NCI-H2029 (cell line): ENCODE data around the gene FOXF1.

Experiments
- DNase-seq: peaks from one replicate; lab custom pipeline; 2025; lab: John Stamatoyannopoulos, UW

FOXF1 gene

GRCh38 chr16:86510465-86511261 lies at the start of gene FOXF1:
Gene FOXF1, plus strand, starts transcription at chr16:86510527. Its CDS starts 43 bp downstream, at chr16:86510570.
- no peak for DNase-seq

GRCh38 chr16:86461037-86461436 lies 49.3 kb upstream of the FOXF1 start:
- no peak for DNase-seq

- DNase-seq, result no peak
Measured at GRCh38 chr16:86462334-86463084, 47.8 kb upstream of the FOXF1 start.

GRCh38 chr16:86464044-86464443 lies 46.3 kb upstream of the FOXF1 start:
- DNase-seq, result no peak

- no peak for DNase-seq
Measured at GRCh38 chr16:86465434-86465833, 44.9 kb upstream of the FOXF1 start.

GRCh38 chr16:86466696-86467406 lies 43.5 kb upstream of the FOXF1 start:
- DNase-seq, result no peak

GRCh38 chr16:86467490-86467889 lies 42.8 kb upstream of the FOXF1 start:
- DNase-seq, result no peak

GRCh38 chr16:86470964-86471363 lies 39.4 kb upstream of the FOXF1 start:
- DNase-seq, result no peak

- no peak for DNase-seq
Measured at GRCh38 chr16:86471896-86472295, 38.4 kb upstream of the FOXF1 start.

GRCh38 chr16:86472366-86472765 lies 38.0 kb upstream of the FOXF1 start:
- no peak for DNase-seq

GRCh38 chr16:86476956-86477534 lies 33.3 kb upstream of the FOXF1 start:
- no peak for DNase-seq

GRCh38 chr16:86477642-86478041 lies 32.7 kb upstream of the FOXF1 start:
- no peak for DNase-seq

GRCh38 chr16:86478779-86479178 lies 31.5 kb upstream of the FOXF1 start:
- DNase-seq, result no peak

- DNase-seq, result no peak
Measured at GRCh38 chr16:86479419-86479818, 30.9 kb upstream of the FOXF1 start.

GRCh38 chr16:86480444-86480843 lies 29.9 kb upstream of the FOXF1 start:
- no peak for DNase-seq

- no peak for DNase-seq
Measured at GRCh38 chr16:86481607-86482006, 28.7 kb upstream of the FOXF1 start.

GRCh38 chr16:86484240-86484639 lies 26.1 kb upstream of the FOXF1 start:
- DNase-seq, result no peak

GRCh38 chr16:86485746-86486145 lies 24.6 kb upstream of the FOXF1 start:
- no peak for DNase-seq

- no peak for DNase-seq
Measured at GRCh38 chr16:86490859-86491639, 19.3 kb upstream of the FOXF1 start.

- DNase-seq, result no peak
Measured at GRCh38 chr16:86491640-86492023, 18.7 kb upstream of the FOXF1 start.

- DNase-seq, result no peak
Measured at GRCh38 chr16:86492267-86492960, 17.9 kb upstream of the FOXF1 start.
